ENCODE results near the gene ZBTB18.

DNA sequence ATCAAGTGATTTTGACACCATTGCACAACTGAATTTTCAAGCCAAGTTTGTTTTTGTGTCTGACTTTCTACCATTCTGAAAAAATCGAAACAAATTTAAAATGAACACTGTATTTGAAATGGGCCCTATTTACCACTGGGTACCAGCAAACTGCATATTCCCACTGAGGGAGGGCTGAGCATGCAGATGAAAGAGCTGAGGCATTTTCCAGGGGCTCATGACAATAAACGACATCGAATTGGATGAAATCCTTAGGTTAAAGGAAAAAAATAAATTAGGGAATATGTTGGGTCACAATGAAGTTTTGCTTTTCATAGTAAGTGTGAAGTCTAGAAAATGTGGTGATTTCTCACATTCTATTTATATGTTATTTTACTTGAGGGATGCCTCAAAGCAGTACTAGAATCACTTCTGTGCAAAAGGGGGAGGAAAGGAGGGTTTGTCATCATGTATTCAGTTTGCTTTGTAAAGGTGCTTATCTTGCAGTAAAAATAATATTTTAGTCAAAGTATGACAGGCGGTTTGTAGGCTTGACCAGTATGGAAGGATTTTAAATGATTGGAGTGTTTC is 11.2 kb downstream of the ZBTB18 start:
- TF ChIP-seq, protein P1, sequence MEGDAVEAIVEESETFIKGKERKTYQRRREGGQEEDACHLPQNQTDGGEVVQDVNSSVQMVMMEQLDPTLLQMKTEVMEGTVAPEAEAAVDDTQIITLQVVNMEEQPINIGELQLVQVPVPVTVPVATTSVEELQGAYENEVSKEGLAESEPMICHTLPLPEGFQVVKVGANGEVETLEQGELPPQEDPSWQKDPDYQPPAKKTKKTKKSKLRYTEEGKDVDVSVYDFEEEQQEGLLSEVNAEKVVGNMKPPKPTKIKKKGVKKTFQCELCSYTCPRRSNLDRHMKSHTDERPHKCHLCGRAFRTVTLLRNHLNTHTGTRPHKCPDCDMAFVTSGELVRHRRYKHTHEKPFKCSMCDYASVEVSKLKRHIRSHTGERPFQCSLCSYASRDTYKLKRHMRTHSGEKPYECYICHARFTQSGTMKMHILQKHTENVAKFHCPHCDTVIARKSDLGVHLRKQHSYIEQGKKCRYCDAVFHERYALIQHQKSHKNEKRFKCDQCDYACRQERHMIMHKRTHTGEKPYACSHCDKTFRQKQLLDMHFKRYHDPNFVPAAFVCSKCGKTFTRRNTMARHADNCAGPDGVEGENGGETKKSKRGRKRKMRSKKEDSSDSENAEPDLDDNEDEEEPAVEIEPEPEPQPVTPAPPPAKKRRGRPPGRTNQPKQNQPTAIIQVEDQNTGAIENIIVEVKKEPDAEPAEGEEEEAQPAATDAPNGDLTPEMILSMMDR (conservative IDR thresholded peaks at IDR 0.05 in 1 of 2, IDR thresholded peaks at IDR 0.05 in 1 of 2; ENCODE audit: low read depth in 1 of 2, low read length in 2 of 2) = no peak
- no peak for TF ChIP-seq EZH2 (IDR thresholded peaks at IDR 0.05; ENCODE audit: low read length, missing control alignments)
